GM12878 (cell line): ENCODE results near the gene PIGB. TPM values are rescaled to one million over a fixed set of nuclear protein-coding genes. Genes with fewer than 3 reads are reported as not detected.

Experiments used
- ATAC-seq: fragments of 200-7000 bp; cut with Tn5 transposase; 3 replicates; pipeline ENCODE4 v1.9.1; 2020; ENCODE audit warnings: mild to moderate bottlenecking, moderate library complexity
- BruUV-seq: library from RNA; stranded (reverse); fragments of 400-500 nt; replicated peaks from 2 replicates; lab custom pipeline; 2021; lab: Mats Ljungman, UMichigan
- CTCF ChIA-PET: fragments of 300-600 bp; sonication (Branson Sonifier 250); formaldehyde crosslinking; extraction: SDS; loops from one replicate; lab custom pipeline; 2021; ENCODE audit warnings: inconsistent platforms; lab: Yijun Ruan, JAX
- POLR2A ChIA-PET: fragments of 350-600 bp; formaldehyde crosslinking; extraction: SDS; loops from one replicate; lab custom pipeline; 2021; ENCODE audit warnings: inconsistent platforms; lab: Charles Lee
- RAD21 ChIA-PET: fragments of 300-600 bp; sonication (Branson Sonifier 250); formaldehyde crosslinking; loops from one replicate; lab custom pipeline; 2023; ENCODE audit warnings: antibody characterized with exemption; ENCODE audit not compliant: unreplicated experiment; lab: Charles Lee
- SMC1A ChIA-PET: fragments of 300-600 bp; sonication (Branson Sonifier 250); formaldehyde crosslinking; loops from one replicate; lab custom pipeline; 2023; ENCODE audit not compliant: unreplicated experiment, uncharacterized antibody; lab: Charles Lee
- DNase-seq: peaks from one replicate; pipeline ENCODE4 v3.0.0-alpha.2; 2011; ENCODE audit warnings: low read depth, low spot score
- FAIRE-seq: peaks from 3 replicates; lab custom pipeline; 2011; peaks lifted over from hg19 to GRCh38; lab: Jason Lieb, UNC
- H2AFZ ChIP-seq: 2 replicates; pipeline ENCODE4 v1.6.0; 2011; ENCODE audit warnings: low read depth, low read length, control low read depth; ENCODE audit not compliant: control insufficient read depth
- H3K27ac ChIP-seq: 2 replicates; pipeline ENCODE4 v1.5.1; 2011; ENCODE audit warnings: control low read depth; ENCODE audit not compliant: control insufficient read depth, insufficient read depth
- H3K27me3 ChIP-seq, 2 experiments: replicated peaks in 1 of 2; 2 replicates each; pipeline versions ENCODE4 v1.6.0 to v1.6.1; 2011; ENCODE audit warnings: low read length in 1 of 2; ENCODE audit not compliant: control insufficient read depth in 2 of 2, insufficient read depth in 2 of 2
- H3K36me3 ChIP-seq, 2 experiments: 2 replicates each; pipeline ENCODE4 v1.5.1; 2011; ENCODE audit warnings: low read length in 1 of 2; ENCODE audit not compliant: control insufficient read depth in 2 of 2, insufficient read depth in 2 of 2
- H3K4me1 ChIP-seq: 2 replicates; pipeline ENCODE4 v1.6.1; 2011; ENCODE audit warnings: mild to moderate bottlenecking, low read length, moderate library complexity, mixed read lengths; ENCODE audit not compliant: control insufficient read depth, insufficient read depth
- H3K4me2 ChIP-seq: 2 replicates; pipeline ENCODE4 v1.6.0; 2011; ENCODE audit warnings: control low read depth; ENCODE audit not compliant: control insufficient read depth, insufficient read depth
- H3K4me3 ChIP-seq: fragments of 200-600 bp; sonication (generic); 2 replicates; pipeline ENCODE4 v1.5.1; 2016
- H3K79me2 ChIP-seq: 2 replicates; pipeline ENCODE4 v1.6.0; 2011; ENCODE audit warnings: low read length; ENCODE audit not compliant: control insufficient read depth, insufficient read depth
- H3K9ac ChIP-seq: 2 replicates; pipeline ENCODE4 v1.8.0; 2011; ENCODE audit warnings: low read length, control low read depth, mixed read lengths; ENCODE audit not compliant: control insufficient read depth, insufficient read depth
- H3K9me3 ChIP-seq: replicated peaks from 3 replicates; pipeline ENCODE4 v1.5.1; 2011; ENCODE audit warnings: mild to moderate bottlenecking, low read length; ENCODE audit not compliant: control insufficient read depth, insufficient read depth
- H4K20me1 ChIP-seq: 2 replicates; pipeline ENCODE4 v1.6.0; 2011; ENCODE audit not compliant: control insufficient read depth, insufficient read depth
- CEBPB ChIP-seq, 2 experiments: fragments of 150-350 bp in 1 of 2; IDR thresholded peaks; 2 replicates each; pipeline ENCODE4 v1.6.1; 2012 to 2014; ENCODE audit warnings: low read depth in 2 of 2, low read length in 2 of 2, borderline replicate concordance in 1 of 2, inconsistent platforms in 1 of 2
- CHD2 ChIP-seq: IDR thresholded peaks from 2 replicates; pipeline ENCODE4 v1.6.1; 2011; ENCODE audit warnings: low read depth, low read length, improper control_type of control experiment, borderline replicate concordance
- E2F8 ChIP-seq: fragments of 450-650 bp; IDR thresholded peaks from 2 replicates; pipeline ENCODE4 v1.6.1; 2018; ENCODE audit warnings: mild to moderate bottlenecking, low read depth, moderate library complexity; ENCODE audit not compliant: partially characterized antibody
- EED ChIP-seq: sonication (generic); IDR thresholded peaks from 2 replicates; pipeline ENCODE4 v1.6.1; 2016; ENCODE audit warnings: antibody characterized with exemption, low read depth
- HDAC2 ChIP-seq: fragments of 200-600 bp; sonication (generic); IDR thresholded peaks from 2 replicates; pipeline ENCODE4 v1.6.1; 2017
- JUND ChIP-seq: IDR thresholded peaks from 2 replicates; pipeline ENCODE4 v1.6.1; 2012; ENCODE audit warnings: low read depth, mild to moderate bottlenecking, low read length, improper control_type of control experiment, moderate library complexity
- NFYA ChIP-seq: IDR thresholded peaks from 2 replicates; pipeline ENCODE4 v1.6.1; 2011; ENCODE audit warnings: low read depth, mild to moderate bottlenecking, low read length, improper control_type of control experiment, borderline replicate concordance
- NFYB ChIP-seq: IDR thresholded peaks from 2 replicates; pipeline ENCODE4 v1.6.1; 2011; ENCODE audit warnings: low read depth, mild to moderate bottlenecking, low read length, improper control_type of control experiment, moderate library complexity; ENCODE audit not compliant: insufficient read depth
- NKRF ChIP-seq: fragments of 450-650 bp; conservative IDR thresholded peaks from 2 replicates; pipeline ENCODE4 v1.6.1; 2017; ENCODE audit warnings: mild to moderate bottlenecking, moderate library complexity
- PML ChIP-seq: IDR thresholded peaks from 2 replicates; pipeline ENCODE4 v1.6.1; 2012; ENCODE audit warnings: low read length, inconsistent platforms
- RUNX3 ChIP-seq: IDR thresholded peaks from 2 replicates; pipeline ENCODE4 v1.6.1; 2012; ENCODE audit warnings: low read length, inconsistent platforms
- SUZ12 ChIP-seq: fragments of 200-600 bp; sonication (generic); IDR thresholded peaks from one replicate; pipeline ENCODE4 v1.6.1; 2018; ENCODE audit warnings: antibody characterized with exemption, mild to moderate bottlenecking; ENCODE audit not compliant: unreplicated experiment
- TCF7 ChIP-seq: IDR thresholded peaks from 2 replicates; pipeline ENCODE4 v1.6.1; 2014; ENCODE audit warnings: antibody characterized with exemption, borderline replicate concordance
- ZNF384 ChIP-seq: IDR thresholded peaks from 2 replicates; pipeline ENCODE4 v1.6.1; 2012; ENCODE audit warnings: low read depth, mild to moderate bottlenecking, low read length, improper control_type of control experiment, borderline replicate concordance
- in situ Hi-C: fragments of 300-500 bp; cut with MboI; formaldehyde crosslinking; loops from 9 replicates; pipeline ENCODE4 v1.14.3; 2018; ENCODE audit warnings: mixed read lengths
- intact Hi-C: fragments of 100-400 bp; cut with micrococcal nuclease; formaldehyde crosslinking; loops from one replicate; pipeline ENCODE4 v1.14.2; 2022; ENCODE audit not compliant: unreplicated experiment
- polyA plus RNA-seq, 11 experiments: library from polyadenylated mRNA; depleted of rRNA in 4 of 11; unstranded in 6 of 11; stranded (reverse) in 5 of 11; fragments of >200 nt; fragmentation: Nextera tagmentation in 4 of 11; fragmentation: Illumina TruSeq in 1 of 11; extraction: Ambion mirVana in 4 of 11; extraction: Trizol in 1 of 11; gene quantifications; 1 replicate in 1 of 11; 2 replicates in 10 of 11; pipeline versions ENCODE4 v1.2.1 to v1.2.3, GENCODE V29; 2011 to 2016; ENCODE audit warnings: inconsistent platforms in 2 of 11, missing spikeins in 2 of 11, low read depth in 1 of 11
- total RNA-seq, 4 experiments: library from RNA; depleted of rRNA in 3 of 4; stranded (reverse); fragments of >200 nt in 3 of 4; fragmentation: Illumina TruSeq in 1 of 4; extraction: Trizol in 1 of 4; gene quantifications; 2 replicates each; pipeline versions ENCODE4 v1.2.1 to v1.2.3, GENCODE V29; 2013 to 2021

PIGB gene
- total and polyA plus RNA-seq, 10 of the 15 experiments (the other 5 are each of a cell fraction or from before 2014, with no cell fraction given), result 17.9 to 46.0 (median 25.2) TPM

GRCh38 chr15:55387027-55387426 is 68.0 kb downstream of the PIGB start (continued):
- TF ChIP-seq TCF7, result no peak
- TF ChIP-seq SUZ12, result no peak
- no peak for TF ChIP-seq NFYB

GRCh38 chr15:55389264-55389607 is 70.2 kb downstream of the PIGB start:
- H3K4me1 ChIP-seq, result no peaks in the 10 kb centered on the region
- no peak overlapping the region for H3K4me2 ChIP-seq
- in situ Hi-C loops (no loop called here), intact Hi-C loops (no loop called here)
- ChIA-PET POLR2A (no interaction called here), CTCF (interaction anchor here (0.8 to 0.9 kb wide), 2 partner anchors 12 to 98 kb away, joined by 3 read pairs; no protein-coding TSS in a partner anchor), RAD21 (no interaction called here), SMC1A (interaction anchor here (1.3 kb wide), 1 partner anchor 12 kb away, joined by 5 read pairs; no protein-coding TSS in a partner anchor)
- H2AFZ ChIP-seq, result no peak overlapping the region
- no peaks in the 10 kb centered on the region for H3K9me3 ChIP-seq
- no peaks in the 10 kb centered on the region for H3K79me2 ChIP-seq
- H4K20me1 ChIP-seq, result no peaks in the 10 kb centered on the region
- DNase-seq (no peak), FAIRE-seq (no peak), ATAC-seq (no peak)
- no peaks in the 10 kb centered on the region for H3K27me3 ChIP-seq
- BruUV-seq, result no TSS peak
- H3K36me3 ChIP-seq, result peaks cover 0 to 8% of the 10 kb centered on the region in 2 experiments; a peak in 1 of 4 replicates
- no peak for TF ChIP-seq JUND
- no peak for TF ChIP-seq NKRF
- no peak for TF ChIP-seq ZNF384
- TF ChIP-seq HDAC2, result no peak
- no peak for TF ChIP-seq E2F8
- TF ChIP-seq EED, result no peak
- TF ChIP-seq CEBPB (IDR thresholded peaks at IDR 0.05; ENCODE audit: borderline replicate concordance in 1 of 2, low read depth in 2 of 2, low read length in 2 of 2), result no peak
- TF ChIP-seq SUZ12, result no peak
- TF ChIP-seq PML, result no peak
- no peak for TF ChIP-seq NFYA
- no peak for TF ChIP-seq NFYB
- TF ChIP-seq CHD2, result no peak
- no peak for TF ChIP-seq RUNX3
- H3K4me3 ChIP-seq, result no peak overlapping the region
- H3K27ac ChIP-seq, result no peak overlapping the region
- H3K9ac ChIP-seq, result no peak overlapping the region
